Neutrophil (primary cell): ENCODE results near the gene SLC35F6.

Source experiments
- H3K27ac ChIP-seq: fragments of 200-600 bp; sonication (generic); 2 replicates; pipeline ENCODE4 v1.5.1; 2016; ENCODE audit warnings: mild to moderate bottlenecking, moderate library complexity
- H3K27me3 ChIP-seq: fragments of 200-600 bp; sonication (generic); 2 replicates; pipeline ENCODE4 v1.6.0; 2016; ENCODE audit warnings: mild to moderate bottlenecking
- H3K36me3 ChIP-seq: fragments of 200-600 bp; sonication (generic); 2 replicates; pipeline ENCODE4 v1.5.1; 2017
- H3K4me1 ChIP-seq, 2 experiments: fragments of 200-600 bp in 1 of 2; sonication (generic) in 1 of 2; 1 replicate in 1 of 2; 2 replicates in 1 of 2; pipeline versions ENCODE4 v1.5.1 to v1.6.1; 2013 to 2016; ENCODE audit warnings: low read depth in 1 of 2, low read length in 1 of 2, mild to moderate bottlenecking in 1 of 2, moderate library complexity in 1 of 2; ENCODE audit not compliant: control insufficient read depth in 1 of 2, insufficient read depth in 1 of 2
- H3K4me3 ChIP-seq, 2 experiments: fragments of 200-600 bp in 1 of 2; sonication (generic) in 1 of 2; 1 replicate in 1 of 2; 2 replicates in 1 of 2; pipeline ENCODE4 v1.5.1; 2013 to 2016; ENCODE audit warnings: low read depth in 1 of 2, low read length in 1 of 2, mild to moderate bottlenecking in 1 of 2, moderate library complexity in 1 of 2
- H3K9me3 ChIP-seq: fragments of 200-600 bp; sonication (generic); 2 replicates; pipeline ENCODE4 v1.5.1; 2016
- TF ChIP-seq, protein P1 (sequence below): fragments of 200-600 bp; sonication (generic); IDR thresholded peaks from 2 replicates; pipeline ENCODE4 v1.5.1; 2016; ENCODE audit warnings: antibody characterized with exemption

Gene SLC35F6

DNA sequence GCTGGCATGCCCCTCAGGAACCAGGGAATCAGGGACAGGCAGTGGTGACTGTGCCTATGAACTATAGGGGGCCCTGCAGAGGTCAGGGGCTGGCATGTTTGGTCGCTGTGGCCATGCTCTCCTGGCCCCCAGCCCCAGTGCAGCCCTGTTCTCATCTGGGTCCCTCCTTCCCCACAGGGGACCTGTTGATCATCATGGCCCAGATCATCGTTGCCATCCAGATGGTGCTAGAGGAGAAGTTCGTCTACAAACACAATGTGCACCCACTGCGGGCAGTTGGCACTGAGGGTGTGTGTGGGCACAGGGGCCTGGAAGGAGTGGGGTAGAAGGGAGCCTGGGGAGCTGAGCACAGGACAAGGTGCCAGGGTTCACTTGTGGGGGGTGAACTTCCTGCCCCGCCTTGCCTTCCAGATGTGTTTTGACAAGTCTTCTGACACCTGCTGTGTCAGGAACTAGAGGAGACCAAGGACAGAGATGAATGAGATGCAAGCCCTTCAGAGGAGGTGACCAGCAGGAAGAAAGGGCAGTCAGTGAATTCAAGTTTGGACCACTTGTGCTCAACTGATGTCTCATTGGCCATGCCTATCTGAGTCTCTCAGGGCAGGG, 12.2 kb downstream of the SLC35F6 start:
- H3K4me3 ChIP-seq, result no peak overlapping the region
- H3K27ac ChIP-seq, result no peak overlapping the region
- H3K27me3 ChIP-seq, result no peaks in the 10 kb centered on the region
- TF ChIP-seq, protein P1, sequence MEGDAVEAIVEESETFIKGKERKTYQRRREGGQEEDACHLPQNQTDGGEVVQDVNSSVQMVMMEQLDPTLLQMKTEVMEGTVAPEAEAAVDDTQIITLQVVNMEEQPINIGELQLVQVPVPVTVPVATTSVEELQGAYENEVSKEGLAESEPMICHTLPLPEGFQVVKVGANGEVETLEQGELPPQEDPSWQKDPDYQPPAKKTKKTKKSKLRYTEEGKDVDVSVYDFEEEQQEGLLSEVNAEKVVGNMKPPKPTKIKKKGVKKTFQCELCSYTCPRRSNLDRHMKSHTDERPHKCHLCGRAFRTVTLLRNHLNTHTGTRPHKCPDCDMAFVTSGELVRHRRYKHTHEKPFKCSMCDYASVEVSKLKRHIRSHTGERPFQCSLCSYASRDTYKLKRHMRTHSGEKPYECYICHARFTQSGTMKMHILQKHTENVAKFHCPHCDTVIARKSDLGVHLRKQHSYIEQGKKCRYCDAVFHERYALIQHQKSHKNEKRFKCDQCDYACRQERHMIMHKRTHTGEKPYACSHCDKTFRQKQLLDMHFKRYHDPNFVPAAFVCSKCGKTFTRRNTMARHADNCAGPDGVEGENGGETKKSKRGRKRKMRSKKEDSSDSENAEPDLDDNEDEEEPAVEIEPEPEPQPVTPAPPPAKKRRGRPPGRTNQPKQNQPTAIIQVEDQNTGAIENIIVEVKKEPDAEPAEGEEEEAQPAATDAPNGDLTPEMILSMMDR, result no peak
- H3K4me1 ChIP-seq, result peaks cover 36 to 39% of the 10 kb centered on the region in 2 experiments
- H3K9me3 ChIP-seq, result no peaks in the 10 kb centered on the region
- peaks cover 57% of the 10 kb centered on the region for H3K36me3 ChIP-seq

DNA sequence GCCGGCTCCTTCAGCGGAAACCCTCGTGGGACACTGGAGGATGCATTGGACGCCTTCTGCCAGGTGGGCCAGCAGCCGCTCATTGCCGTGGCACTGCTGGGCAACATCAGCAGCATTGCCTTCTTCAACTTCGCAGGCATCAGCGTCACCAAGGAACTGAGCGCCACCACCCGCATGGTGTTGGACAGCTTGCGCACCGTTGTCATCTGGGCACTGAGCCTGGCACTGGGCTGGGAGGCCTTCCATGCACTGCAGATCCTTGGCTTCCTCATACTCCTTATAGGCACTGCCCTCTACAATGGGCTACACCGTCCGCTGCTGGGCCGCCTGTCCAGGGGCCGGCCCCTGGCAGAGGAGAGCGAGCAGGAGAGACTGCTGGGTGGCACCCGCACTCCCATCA, 14.0 kb downstream of the SLC35F6 start:
- Histone ChIP-seq H3K27me3 (no peaks in the 10 kb centered on the region), H3K4me1 (peaks cover 27 to 29% of the 10 kb centered on the region in 2 experiments), H3K4me3 (no peak overlapping the region), H3K36me3 (peaks cover 57% of the 10 kb centered on the region), H3K27ac (no peak overlapping the region), H3K9me3 (no peaks in the 10 kb centered on the region)
- TF ChIP-seq, protein P1, result no peak

DNA sequence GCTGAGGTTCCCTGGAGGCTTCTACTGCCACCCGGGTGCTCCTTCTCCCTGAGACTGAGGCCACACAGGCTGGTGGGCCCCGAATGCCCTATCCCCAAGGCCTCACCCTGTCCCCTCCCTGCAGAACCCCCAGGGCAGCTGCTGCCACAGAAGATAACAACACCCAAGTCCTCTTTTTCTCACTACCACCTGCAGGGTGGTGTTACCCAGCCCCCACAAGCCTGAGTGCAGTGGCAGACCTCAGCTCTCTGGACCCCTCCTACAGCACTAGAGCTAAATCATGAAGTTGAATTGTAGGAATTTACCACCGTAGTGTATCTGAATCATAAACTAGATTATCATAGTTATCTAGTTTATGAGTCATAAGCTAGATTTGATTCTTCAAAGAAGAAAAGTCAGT, 14.4 kb downstream of the SLC35F6 start:
- H3K9me3 ChIP-seq, result no peaks in the 10 kb centered on the region
- H3K4me3 ChIP-seq, result no peak overlapping the region
- no peaks in the 10 kb centered on the region for H3K27me3 ChIP-seq
- TF ChIP-seq, protein P1, result no peak
- H3K27ac ChIP-seq, result no peak overlapping the region
- H3K4me1 ChIP-seq, result peaks cover 25 to 26% of the 10 kb centered on the region in 2 experiments
- H3K36me3 ChIP-seq, result peaks cover 57% of the 10 kb centered on the region

DNA sequence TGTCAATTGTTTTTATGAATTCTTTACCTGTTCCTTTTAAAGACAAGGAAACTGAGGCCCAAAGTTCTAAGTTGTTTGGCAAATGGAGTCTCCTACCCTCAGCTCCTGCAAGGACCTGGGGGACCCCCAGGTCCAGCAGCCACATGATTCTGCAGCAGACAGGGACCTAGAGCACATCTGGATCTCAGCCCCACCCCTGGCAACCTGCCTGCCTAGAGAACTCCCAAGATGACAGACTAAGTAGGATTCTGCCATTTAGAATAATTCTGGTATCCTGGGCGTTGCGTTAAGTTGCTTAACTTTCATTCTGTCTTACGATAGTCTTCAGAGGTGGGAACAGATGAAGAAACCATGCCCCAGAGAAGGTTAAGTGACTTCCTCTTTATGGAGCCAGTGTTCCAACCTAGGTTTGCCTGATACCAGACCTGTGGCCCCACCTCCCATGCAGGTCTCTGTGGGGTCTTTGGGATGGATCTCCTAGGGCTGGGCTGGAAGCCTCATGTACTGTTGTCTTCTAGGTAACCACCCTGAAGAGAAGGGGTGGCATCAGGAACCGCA, 16.2 kb downstream of the SLC35F6 start:
- peaks cover 23 to 25% of the 10 kb centered on the region in 2 experiments for H3K4me1 ChIP-seq
- H3K4me3 ChIP-seq, result no peak overlapping the region
- peak overlapping the region; percentile 69 for H3K27ac ChIP-seq
- peaks cover 43% of the 10 kb centered on the region for H3K36me3 ChIP-seq
- no peaks in the 10 kb centered on the region for H3K9me3 ChIP-seq
- TF ChIP-seq, protein P1, result no peak
- H3K27me3 ChIP-seq, result no peaks in the 10 kb centered on the region

DNA sequence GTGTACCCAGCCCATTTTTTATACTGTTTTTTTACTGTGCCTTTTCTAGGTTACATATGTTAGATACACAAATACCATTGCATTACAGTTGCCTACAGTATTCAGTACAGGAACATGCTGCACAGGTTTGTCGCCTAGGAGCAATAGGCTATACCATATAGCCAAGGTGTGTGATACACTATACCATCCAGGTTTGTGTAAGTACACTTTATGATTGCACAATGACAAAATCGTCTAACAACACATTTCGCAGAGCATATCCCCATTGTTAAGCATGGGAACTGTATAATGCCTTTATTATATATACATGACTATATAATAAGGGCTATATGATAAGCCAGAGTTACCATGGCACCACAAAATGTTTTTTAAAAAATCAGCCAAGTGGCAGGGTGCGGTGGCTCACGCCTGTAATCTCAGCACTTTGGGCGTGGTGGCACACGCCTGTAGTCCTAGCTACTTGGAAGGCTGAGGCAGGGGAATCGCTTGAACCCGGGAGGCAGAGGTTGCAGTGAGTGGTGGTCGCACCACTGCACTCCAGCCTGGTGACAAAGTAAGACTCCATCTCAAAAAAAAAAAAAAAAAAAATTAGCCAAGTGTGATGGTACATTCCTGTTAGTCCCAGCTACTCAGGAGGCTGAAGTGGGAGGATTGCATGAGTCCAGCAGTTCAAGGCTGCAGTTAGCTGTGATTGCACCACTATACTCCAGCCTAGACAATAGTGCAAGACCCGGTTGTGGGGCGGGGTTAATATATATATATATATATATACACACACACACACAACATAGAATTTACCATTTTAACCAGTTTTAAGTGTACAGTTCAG, 19.0 kb downstream of the SLC35F6 start:
- Histone ChIP-seq H3K27me3 (no peaks in the 10 kb centered on the region), H3K9me3 (no peaks in the 10 kb centered on the region), H3K27ac (no peak overlapping the region), H3K4me1 (peaks cover 34% of the 10 kb centered on the region in 2 experiments), H3K4me3 (no peak overlapping the region), H3K36me3 (peaks cover 15% of the 10 kb centered on the region)
- TF ChIP-seq, protein P1, result no peak
